Upper lobe of right lung (tissue), 1 donor: ENCODE results near the gene FEN1. TPM values are rescaled to one million over a fixed set of nuclear protein-coding genes. Genes with fewer than 3 reads are reported as not detected.

Source experiments
- ATAC-seq: fragments of 200-7000 bp; cut with Tn5 transposase; one replicate; pipeline ENCODE4 v1.9.1; 2020; ENCODE audit warnings: mild to moderate bottlenecking, moderate library complexity
- DNase-seq: peaks from one replicate; pipeline ENCODE4 v3.0.0-alpha.2; 2020
- H3K27ac ChIP-seq: fragments of 200-600 bp; one replicate; pipeline ENCODE4 v1.8.0; 2022
- H3K27me3 ChIP-seq: fragments of 200-600 bp; one replicate; pipeline ENCODE4 v1.8.0; 2022; ENCODE audit warnings: mild to moderate bottlenecking
- H3K36me3 ChIP-seq: fragments of 200-600 bp; one replicate; pipeline ENCODE4 v1.8.0; 2022
- H3K4me1 ChIP-seq: fragments of 200-600 bp; one replicate; pipeline ENCODE4 v1.8.0; 2022
- H3K4me3 ChIP-seq: fragments of 200-600 bp; one replicate; pipeline ENCODE4 v1.8.0; 2022; ENCODE audit warnings: mild to moderate bottlenecking
- H3K9me3 ChIP-seq: fragments of 200-600 bp; one replicate; pipeline ENCODE4 v1.8.0; 2022
- CTCF ChIP-seq: fragments of 200-600 bp; IDR thresholded peaks from one replicate; pipeline ENCODE4 v1.8.0; 2022; ENCODE audit warnings: antibody characterized with exemption
- intact Hi-C: fragments of 100-400 bp; cut with DNase I; formaldehyde crosslinking; loops from one replicate; pipeline ENCODE4 v1.11.0; 2022
- total RNA-seq: library from RNA; stranded (reverse); fragmentation: NEBNext Ultra II Directional; extraction: Animal tissue kit (Norgen Biotek cat#: 25700); gene quantifications from one replicate; pipeline ENCODE4 v1.2.1, GENCODE V29; 2021
- donor health status: DM: no; HTN: yes; CAD: no; lungs with severe emphysema.

Gene FEN1
- total RNA-seq, 1 donor from 2014 or later = 4.9 TPM

GRCh38 chr11:61771985-61772455 lies 20.7 kb upstream of the FEN1 start:
- ATAC-seq (no peak), DNase-seq (no peak)
- H3K4me1 ChIP-seq = peaks cover 2% of the 10 kb centered on the region
- H3K36me3 ChIP-seq = no peaks in the 10 kb centered on the region
- no peaks in the 10 kb centered on the region for H3K27me3 ChIP-seq
- TF ChIP-seq CTCF = no peak
- no peak overlapping the region for H3K27ac ChIP-seq
- H3K9me3 ChIP-seq = no peaks in the 10 kb centered on the region
- H3K4me3 ChIP-seq = no peak overlapping the region
- intact Hi-C loops = no loop called here

- TF ChIP-seq CTCF = no peak
- Histone ChIP-seq H3K4me1 (peaks cover 5% of the 10 kb centered on the region), H3K9me3 (no peaks in the 10 kb centered on the region), H3K36me3 (no peaks in the 10 kb centered on the region), H3K27ac (no peak overlapping the region), H3K27me3 (no peaks in the 10 kb centered on the region), H3K4me3 (no peak overlapping the region)
- DNase-seq (no peak), ATAC-seq (no peak)
- intact Hi-C loops = no loop called here
Measured at GRCh38 chr11:61773356-61773755, 19.4 kb upstream of the FEN1 start.

GRCh38 chr11:61773809-61774208 lies 18.9 kb upstream of the FEN1 start:
- Histone ChIP-seq H3K4me1 (peaks cover 5% of the 10 kb centered on the region), H3K9me3 (no peaks in the 10 kb centered on the region), H3K27ac (no peak overlapping the region), H3K36me3 (no peaks in the 10 kb centered on the region), H3K27me3 (no peaks in the 10 kb centered on the region), H3K4me3 (no peak overlapping the region)
- intact Hi-C loops = no loop called here
- ATAC-seq (no peak), DNase-seq (no peak)
- no peak for TF ChIP-seq CTCF

- intact Hi-C loops = no loop called here
- Histone ChIP-seq H3K27ac (no peak overlapping the region), H3K9me3 (no peaks in the 10 kb centered on the region), H3K4me3 (no peak overlapping the region), H3K36me3 (no peaks in the 10 kb centered on the region), H3K27me3 (no peaks in the 10 kb centered on the region), H3K4me1 (peaks cover 5% of the 10 kb centered on the region)
- ATAC-seq (no peak), DNase-seq (no peak)
- no peak for TF ChIP-seq CTCF
Measured at GRCh38 chr11:61774411-61774810, 18.3 kb upstream of the FEN1 start.

- TF ChIP-seq CTCF = no peak
- ATAC-seq (no peak), DNase-seq (no peak)
- H3K9me3 ChIP-seq = no peaks in the 10 kb centered on the region
- H3K36me3 ChIP-seq = no peaks in the 10 kb centered on the region
- peaks cover 5% of the 10 kb centered on the region for H3K4me1 ChIP-seq
- H3K27me3 ChIP-seq = no peaks in the 10 kb centered on the region
- intact Hi-C loops = no loop called here
- no peak overlapping the region for H3K4me3 ChIP-seq
- H3K27ac ChIP-seq = no peak overlapping the region
Measured at GRCh38 chr11:61775106-61775505, 17.6 kb upstream of the FEN1 start.
